Natural killer cell (primary cell): ENCODE results near the gene SCML2. TPM values are rescaled to one million over a fixed set of nuclear protein-coding genes. Genes with fewer than 3 reads are reported as not detected.

ENCODE experiments used
- ATAC-seq, 3 donors: fragments of 150-1000 bp in 2 of 3; fragments of 200-7000 bp in 1 of 3; cut with Tn5 transposase; 1 replicate in 1 of 3; 2 replicates in 2 of 3; pipeline ENCODE4 v1.10.0; 2021; ENCODE audit warnings: mild to moderate bottlenecking in 2 of 3, moderate library complexity in 2 of 3
- DNase-seq, 2 donors: peaks; one replicate each; pipeline versions ENCODE4 v3.0.0 to v3.0.0-alpha.2; 2013 to 2021; ENCODE audit warnings: mixed read lengths in 1 of 2
- H3K27ac ChIP-seq: one replicate; pipeline ENCODE4 v1.5.1; 2013; ENCODE audit warnings: mild to moderate bottlenecking, low read length
- H3K27me3 ChIP-seq: one replicate; pipeline ENCODE4 v1.6.1; 2013; ENCODE audit warnings: low read length; ENCODE audit not compliant: control insufficient read depth, insufficient read depth
- H3K36me3 ChIP-seq: one replicate; pipeline ENCODE4 v1.6.1; 2013; ENCODE audit warnings: low read length; ENCODE audit not compliant: control insufficient read depth, insufficient read depth
- H3K4me1 ChIP-seq: one replicate; pipeline ENCODE4 v1.6.1; 2013; ENCODE audit warnings: low read length; ENCODE audit not compliant: control insufficient read depth, insufficient read depth
- H3K4me3 ChIP-seq: one replicate; pipeline ENCODE4 v1.5.1; 2013; ENCODE audit warnings: low read length
- H3K9me3 ChIP-seq: one replicate; pipeline ENCODE4 v1.6.1; 2013; ENCODE audit warnings: low read length; ENCODE audit not compliant: control insufficient read depth, insufficient read depth
- H3K27ac Mint-ChIP-seq, 2 donors: one replicate each; pipeline ENCODE4 v1.8.0; 2022; ENCODE audit warnings: mild to moderate bottlenecking in 2 of 2, mixed read lengths in 2 of 2, moderate library complexity in 1 of 2
- H3K27me3 Mint-ChIP-seq, 2 donors: one replicate each; pipeline ENCODE4 v1.8.0; 2022; ENCODE audit warnings: low read depth in 2 of 2, mixed read lengths in 2 of 2
- H3K36me3 Mint-ChIP-seq: one replicate; pipeline ENCODE4 v1.8.0; 2022; ENCODE audit warnings: mixed read lengths
- H3K4me1 Mint-ChIP-seq, 2 donors: one replicate each; pipeline ENCODE4 v1.8.0; 2022; ENCODE audit warnings: mixed read lengths in 2 of 2
- H3K4me3 Mint-ChIP-seq: one replicate; pipeline ENCODE4 v1.8.0; 2022; ENCODE audit warnings: mild to moderate bottlenecking, moderate library complexity, mixed read lengths
- H3K9me3 Mint-ChIP-seq, 2 donors: one replicate each; pipeline ENCODE4 v1.8.0; 2022; ENCODE audit warnings: mixed read lengths in 2 of 2
- WGBS: methylation state at CpG from one replicate; pipeline ENCODE4 v1.1.7; 2013; ENCODE audit warnings: missing lambda C conversion rate; ENCODE audit not compliant: insufficient coverage; 5-methylcytosine and 5-hydroxymethylcytosine counted together
- intact Hi-C: fragments of 100-400 bp; cut with micrococcal nuclease; formaldehyde crosslinking; loops from one replicate; pipeline ENCODE4 v1.14.2; 2022
- total RNA-seq, 4 donors: library from RNA; stranded (reverse); fragments of 120-200 nt in 1 of 4; gene quantifications; one replicate each; pipeline versions ENCODE4 v1.2.3 to v1.2.4, GENCODE V29; 2013 to 2022
- TF ChIP-seq, protein P1 (sequence below): fragments of 200-600 bp; IDR thresholded peaks from one replicate; pipeline ENCODE4 v1.8.0; 2022; ENCODE audit warnings: antibody characterized with exemption

SCML2 gene
- under 1 TPM; 0.21 to 0.50 (median 0.41) TPM for total RNA-seq
- total RNA-seq (2013), result 1.2 TPM

GRCh38 chrX:18354369-18355223 lies at the start of gene SCML2:
SCML2 (minus strand) TSS chrX:18354688; CDS start chrX:18334071, 20,617 bp downstream.
- Mint-ChIP-seq H3K4me3 (peak within 1 kb of the TSS; percentile 79), H3K9me3 (no peaks in the 10 kb centered on the region), H3K27me3 (peaks cover 6 to 32% of the 10 kb centered on the region in 2 donors), H3K4me1 (no peaks in the 10 kb centered on the region), H3K36me3 (no peaks in the 10 kb centered on the region), H3K27ac (no peak within 1 kb of the TSS)
- Histone ChIP-seq H3K36me3 (no peaks in the 10 kb centered on the region), H3K27ac (no peak within 1 kb of the TSS), H3K9me3 (no peaks in the 10 kb centered on the region), H3K27me3 (peaks cover 2% of the 10 kb centered on the region), H3K4me1 (peaks cover 10% of the 10 kb centered on the region), H3K4me3 (peak within 1 kb of the TSS; percentile 49)
- under 1% methylated on average over 90 of the region's 92 CpGs for WGBS
- TF ChIP-seq, protein P1, sequence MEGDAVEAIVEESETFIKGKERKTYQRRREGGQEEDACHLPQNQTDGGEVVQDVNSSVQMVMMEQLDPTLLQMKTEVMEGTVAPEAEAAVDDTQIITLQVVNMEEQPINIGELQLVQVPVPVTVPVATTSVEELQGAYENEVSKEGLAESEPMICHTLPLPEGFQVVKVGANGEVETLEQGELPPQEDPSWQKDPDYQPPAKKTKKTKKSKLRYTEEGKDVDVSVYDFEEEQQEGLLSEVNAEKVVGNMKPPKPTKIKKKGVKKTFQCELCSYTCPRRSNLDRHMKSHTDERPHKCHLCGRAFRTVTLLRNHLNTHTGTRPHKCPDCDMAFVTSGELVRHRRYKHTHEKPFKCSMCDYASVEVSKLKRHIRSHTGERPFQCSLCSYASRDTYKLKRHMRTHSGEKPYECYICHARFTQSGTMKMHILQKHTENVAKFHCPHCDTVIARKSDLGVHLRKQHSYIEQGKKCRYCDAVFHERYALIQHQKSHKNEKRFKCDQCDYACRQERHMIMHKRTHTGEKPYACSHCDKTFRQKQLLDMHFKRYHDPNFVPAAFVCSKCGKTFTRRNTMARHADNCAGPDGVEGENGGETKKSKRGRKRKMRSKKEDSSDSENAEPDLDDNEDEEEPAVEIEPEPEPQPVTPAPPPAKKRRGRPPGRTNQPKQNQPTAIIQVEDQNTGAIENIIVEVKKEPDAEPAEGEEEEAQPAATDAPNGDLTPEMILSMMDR, result no peak
- peak; percentile 24 to 42 for DNase-seq
- peak; percentile 21 to 68 (median 53) for ATAC-seq
- intact Hi-C loops, result no loop called here

DNA sequence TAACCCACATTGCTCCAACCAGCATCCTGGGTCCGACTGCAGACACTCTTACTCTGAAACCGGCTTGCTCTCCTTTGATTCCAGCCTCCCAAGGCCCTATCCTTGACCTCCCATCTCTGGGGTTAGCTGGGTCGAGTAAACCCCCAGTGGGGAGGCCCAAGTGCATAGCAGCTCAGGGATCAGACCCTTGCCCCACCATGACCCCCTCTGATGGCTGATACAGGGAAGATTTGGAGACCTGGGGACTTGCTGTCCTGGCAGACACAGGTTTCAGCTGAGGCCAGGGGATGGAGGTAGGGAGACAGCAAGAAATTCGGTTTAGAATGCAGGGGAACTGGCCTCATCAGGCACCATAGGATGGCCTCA lies 47.3 kb upstream of the SCML2 start:
- no peaks in the 10 kb centered on the region for H3K9me3 Mint-ChIP-seq
- WGBS, result 84% methylated on average over 4 of the region's 4 CpGs
- H3K27me3 Mint-ChIP-seq, result peaks cover 0 to 5% of the 10 kb centered on the region in 2 donors
- H3K36me3 ChIP-seq, result no peaks in the 10 kb centered on the region
- DNase-seq (no peak), ATAC-seq (no peak)
- no peak overlapping the region for H3K27ac Mint-ChIP-seq
- no peaks in the 10 kb centered on the region for H3K4me1 Mint-ChIP-seq
- H3K27me3 ChIP-seq, result no peaks in the 10 kb centered on the region
- no peaks in the 10 kb centered on the region for H3K36me3 Mint-ChIP-seq
- no peaks in the 10 kb centered on the region for H3K4me1 ChIP-seq
- intact Hi-C loops, result no loop called here
- H3K27ac ChIP-seq, result no peak overlapping the region
- H3K4me3 Mint-ChIP-seq, result no peak overlapping the region
- TF ChIP-seq, protein P1, result no peak
- H3K4me3 ChIP-seq, result no peak overlapping the region
- H3K9me3 ChIP-seq, result no peaks in the 10 kb centered on the region

DNA sequence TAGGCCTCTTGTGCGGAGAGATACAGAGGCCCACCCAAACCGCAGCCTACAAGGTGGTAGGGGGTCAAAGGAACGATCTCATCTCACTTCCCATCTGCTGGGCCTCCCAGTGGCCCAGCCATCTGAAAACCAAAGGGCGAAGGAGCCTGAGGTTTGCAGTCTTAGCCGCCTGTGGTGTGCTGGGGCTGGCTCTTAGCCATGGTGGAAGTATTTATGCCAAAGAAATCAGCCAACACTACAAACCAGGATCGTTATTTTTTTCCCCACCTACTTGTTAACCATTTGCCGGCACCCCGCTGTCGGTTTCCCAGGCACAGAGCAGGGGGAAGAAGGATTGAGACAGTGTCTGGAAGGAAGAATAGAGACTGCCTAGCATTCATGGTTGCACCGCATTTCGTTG lies 40.0 kb upstream of the SCML2 start:
- Histone ChIP-seq H3K4me1 (no peaks in the 10 kb centered on the region), H3K36me3 (no peaks in the 10 kb centered on the region), H3K4me3 (no peak overlapping the region), H3K27ac (no peak overlapping the region), H3K27me3 (no peaks in the 10 kb centered on the region), H3K9me3 (no peaks in the 10 kb centered on the region)
- ATAC-seq, result no peak
- intact Hi-C loops, result loop anchor here (5.0 kb wide), 2 partner anchors 503 to 833 kb away; no protein-coding TSS in a partner anchor
- Mint-ChIP-seq H3K4me1 (peaks cover 5 to 7% of the 10 kb centered on the region in 2 donors), H3K36me3 (no peaks in the 10 kb centered on the region), H3K9me3 (no peaks in the 10 kb centered on the region), H3K4me3 (no peak overlapping the region), H3K27ac (no peak overlapping the region), H3K27me3 (peaks cover 0 to 5% of the 10 kb centered on the region in 2 donors)
- DNase-seq, result no peak
- TF ChIP-seq, protein P1, result no peak
- 96% methylated on average over 3 of the region's 11 CpGs for WGBS
